NCI-H2227 (cell line): ENCODE results near the gene CPA1.

Source experiments
- DNase-seq: peaks from one replicate; lab custom pipeline; 2025; ENCODE audit not compliant: unreplicated experiment; lab: John Stamatoyannopoulos, UW

CPA1 gene

GRCh38 chr7:130421684-130422083 is 41.4 kb downstream of the CPA1 start:
- peak; percentile 36 for DNase-seq

DNA sequence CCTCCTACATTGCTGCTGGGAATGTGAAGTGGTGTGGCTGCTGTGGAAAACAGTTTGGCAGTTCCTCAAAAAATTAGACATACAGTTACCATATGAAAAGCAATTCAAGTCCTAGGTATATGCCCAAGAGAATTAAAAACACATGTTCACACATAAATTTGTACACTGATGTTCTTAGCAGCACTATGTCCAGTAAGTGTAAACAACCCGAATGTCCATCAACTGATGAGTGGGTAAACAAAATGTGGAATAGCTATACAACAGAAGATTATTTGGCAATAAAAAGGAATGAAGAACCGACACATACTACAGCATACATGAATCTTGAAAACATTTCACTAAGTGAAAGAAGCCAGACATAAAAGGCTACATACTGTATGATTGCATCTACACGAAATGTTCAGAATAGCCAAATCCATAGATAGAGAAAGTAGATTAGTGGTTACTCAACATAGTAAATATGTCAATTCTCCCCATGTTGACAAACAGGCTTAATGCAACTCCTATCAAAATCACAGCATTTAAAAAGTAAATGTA is 43.3 kb downstream of the CPA1 start:
- no peak for DNase-seq

DNA sequence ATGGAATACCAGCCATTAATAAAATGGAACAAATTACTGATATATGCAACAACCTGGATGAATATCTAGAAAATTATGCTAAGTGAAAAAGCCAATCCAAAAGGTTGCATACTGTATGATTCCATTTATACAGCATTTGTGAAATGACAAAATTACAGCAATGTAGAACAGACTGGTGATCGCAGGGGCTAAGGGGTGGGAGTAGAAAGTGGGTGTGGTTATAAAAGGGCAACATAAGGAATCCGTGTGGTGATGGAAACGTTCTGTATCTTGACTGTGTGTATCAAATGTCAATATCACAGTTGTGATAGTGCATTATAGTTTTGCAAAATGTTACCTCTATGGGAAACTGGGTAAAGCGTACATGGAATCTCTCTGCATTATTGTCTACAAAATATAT is 45.5 kb downstream of the CPA1 start:
- peak; percentile 45 for DNase-seq

GRCh38 chr7:130426564-130426963 is 46.3 kb downstream of the CPA1 start:
- DNase-seq = no peak

GRCh38 chr7:130429019-130429418 is 48.7 kb downstream of the CPA1 start:
- DNase-seq = no peak

DNA sequence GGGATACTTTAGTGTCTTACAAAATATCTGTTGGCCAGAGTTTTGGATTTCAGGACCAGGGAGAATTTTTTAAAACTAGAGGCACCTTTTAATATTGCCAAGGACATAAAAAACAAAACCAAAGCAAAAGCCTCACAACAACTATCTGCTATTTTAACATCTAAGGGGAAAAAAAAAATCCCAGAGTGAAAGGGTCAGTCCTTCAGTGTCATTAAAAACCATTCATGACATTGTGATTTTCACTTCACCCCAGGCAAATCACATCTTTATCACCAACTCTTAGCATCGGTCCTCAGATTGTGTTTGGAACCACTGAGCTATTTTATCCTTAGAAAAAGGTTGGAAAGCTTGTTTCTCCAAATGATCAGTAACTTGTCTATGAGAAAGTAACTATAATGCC is 49.8 kb downstream of the CPA1 start:
- DNase-seq = peak; percentile 39

DNA sequence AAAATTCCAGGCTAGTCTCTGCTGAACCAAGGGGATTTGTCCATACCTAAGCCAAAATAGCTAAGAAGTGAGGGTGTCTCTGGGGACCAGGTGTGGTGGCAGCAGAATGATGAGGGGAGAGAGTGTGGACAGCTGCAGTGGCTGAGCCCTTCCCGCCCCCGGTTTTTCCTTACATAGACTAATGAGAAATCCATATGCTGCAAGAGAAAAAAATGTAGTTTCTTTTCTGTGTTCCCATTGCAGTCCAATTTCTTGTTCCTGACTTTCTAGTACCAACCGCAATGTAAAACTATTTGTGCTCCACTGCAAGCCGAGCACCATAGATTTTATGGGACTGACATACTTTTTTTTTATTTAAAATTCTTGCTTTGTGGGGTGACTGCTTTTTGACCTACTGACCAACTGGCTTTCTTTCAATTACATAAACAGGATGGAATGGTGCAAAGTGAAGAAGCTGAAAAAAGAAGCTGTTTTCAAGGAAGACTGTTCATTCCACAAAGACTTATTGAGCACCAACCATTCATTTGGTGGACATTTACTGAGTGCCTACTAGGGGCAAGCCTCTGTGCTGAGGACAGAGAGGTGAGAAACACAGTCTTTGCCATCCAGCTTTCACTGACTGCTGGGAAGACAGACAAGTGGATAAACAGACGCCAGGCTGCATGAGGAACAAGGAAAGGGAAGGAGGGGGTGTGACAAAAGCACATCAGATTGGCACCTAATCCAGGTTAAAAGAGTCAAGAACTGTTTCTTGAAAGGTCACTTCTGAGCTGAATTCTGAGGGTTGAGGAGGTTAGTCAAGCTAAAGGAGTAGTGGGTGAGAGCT is 50.8 kb downstream of the CPA1 start:
- DNase-seq = peak; percentile 66

DNA sequence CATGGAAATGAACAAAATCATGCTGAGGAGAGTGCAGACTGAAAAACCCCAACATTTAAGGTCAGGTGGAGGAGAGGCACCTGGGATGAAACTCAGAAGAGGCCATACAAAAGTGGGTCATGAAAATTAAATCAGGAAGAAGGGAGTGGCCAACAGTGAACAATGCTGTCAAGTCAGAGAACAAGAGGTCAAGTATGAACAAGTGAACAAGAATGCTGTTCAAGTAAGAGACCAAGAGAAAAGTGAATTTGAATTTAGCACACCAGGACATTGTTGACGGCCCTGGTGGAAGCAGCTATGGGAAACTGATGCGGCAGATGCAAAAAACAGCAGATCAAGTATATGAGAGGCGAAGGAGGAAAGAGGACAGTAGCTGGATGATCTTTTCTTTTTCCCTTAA is 52.6 kb downstream of the CPA1 start:
- no peak for DNase-seq

- no peak for DNase-seq
Observed at GRCh38 chr7:130433301-130433700, 53.0 kb downstream of the CPA1 start.

- DNase-seq = no peak
Observed at GRCh38 chr7:130435311-130435854, 55.1 kb downstream of the CPA1 start.

DNA sequence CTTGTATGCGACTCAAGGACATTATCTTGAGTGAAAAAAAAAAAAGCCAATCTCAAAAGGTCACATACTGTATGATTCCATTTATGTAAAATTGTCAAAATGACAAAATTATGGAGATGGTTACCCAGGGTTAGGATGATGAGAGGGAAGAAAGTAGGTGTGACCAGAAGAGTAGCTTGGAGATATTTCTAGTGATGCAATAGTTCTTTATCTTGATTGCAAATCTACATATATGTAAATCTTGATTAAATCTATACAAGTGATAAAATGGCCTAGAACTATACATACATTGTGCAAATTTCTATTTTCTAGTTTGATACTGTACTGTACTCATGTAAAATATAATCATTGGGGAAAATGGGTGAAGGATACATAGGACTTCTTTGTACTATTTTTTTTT is 56.0 kb downstream of the CPA1 start:
- no peak for DNase-seq
